COLO829 (cell line): ENCODE results near the gene MAK.
"Not testable (repeated sequence)": the region's sequence is repeated elsewhere in the genome, so short reads cannot be mapped to it uniquely, and the experiment has no call there.

ENCODE experiments used
- DNase-seq: peaks from one replicate; pipeline ENCODE4 v3.0.0; 2012; ENCODE audit warnings: low spot score

Gene MAK, protein sequence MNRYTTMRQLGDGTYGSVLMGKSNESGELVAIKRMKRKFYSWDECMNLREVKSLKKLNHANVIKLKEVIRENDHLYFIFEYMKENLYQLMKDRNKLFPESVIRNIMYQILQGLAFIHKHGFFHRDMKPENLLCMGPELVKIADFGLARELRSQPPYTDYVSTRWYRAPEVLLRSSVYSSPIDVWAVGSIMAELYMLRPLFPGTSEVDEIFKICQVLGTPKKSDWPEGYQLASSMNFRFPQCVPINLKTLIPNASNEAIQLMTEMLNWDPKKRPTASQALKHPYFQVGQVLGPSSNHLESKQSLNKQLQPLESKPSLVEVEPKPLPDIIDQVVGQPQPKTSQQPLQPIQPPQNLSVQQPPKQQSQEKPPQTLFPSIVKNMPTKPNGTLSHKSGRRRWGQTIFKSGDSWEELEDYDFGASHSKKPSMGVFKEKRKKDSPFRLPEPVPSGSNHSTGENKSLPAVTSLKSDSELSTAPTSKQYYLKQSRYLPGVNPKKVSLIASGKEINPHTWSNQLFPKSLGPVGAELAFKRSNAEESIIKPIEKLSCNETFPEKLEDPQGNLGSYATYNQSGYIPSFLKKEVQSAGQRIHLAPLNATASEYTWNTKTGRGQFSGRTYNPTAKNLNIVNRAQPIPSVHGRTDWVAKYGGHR

DNA sequence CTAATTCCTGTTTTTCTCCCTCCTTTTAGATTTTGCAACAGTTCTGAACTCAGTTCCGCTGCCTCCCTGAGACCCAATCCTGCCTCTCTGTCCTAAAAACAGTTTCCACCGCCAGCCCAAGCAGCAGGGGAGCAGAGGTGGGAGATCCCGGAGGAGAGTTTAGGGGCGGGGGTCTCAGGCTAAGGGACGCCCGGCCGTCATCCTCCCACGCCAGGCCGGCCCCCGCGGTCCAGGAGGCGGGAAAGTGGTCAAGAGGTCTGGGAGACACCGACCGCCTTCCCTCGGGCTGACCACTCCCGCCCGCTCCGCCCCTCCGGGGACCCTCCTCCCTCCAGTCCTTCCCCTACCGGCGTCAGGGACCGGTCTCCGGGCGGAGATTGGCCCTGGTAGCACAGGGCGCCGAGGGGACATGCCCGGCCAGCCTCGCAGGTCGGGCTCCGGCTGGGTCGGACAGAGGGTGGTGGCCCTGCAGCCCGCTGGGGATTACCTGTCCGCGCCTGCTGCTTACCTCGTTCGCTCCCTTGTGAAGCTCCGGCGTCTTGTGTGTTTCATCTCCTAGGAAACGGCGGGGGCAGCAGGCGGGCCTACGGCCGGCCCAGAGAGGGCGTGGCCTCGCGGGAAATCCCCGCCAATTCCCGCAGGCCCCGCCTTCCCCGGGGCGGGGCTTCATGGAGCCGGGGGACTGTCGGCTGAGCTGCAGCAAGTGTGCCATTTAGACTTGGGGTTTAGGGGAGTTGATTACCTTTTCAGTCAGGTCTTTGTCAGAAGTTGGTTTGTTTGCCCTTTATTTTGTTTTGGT lies at the start of gene MAK:
MAK (minus strand) TSS at position 545 of the 799 bp plus-strand sequence. CDS start 7,891 bp downstream, outside the sequence.
- peak; percentile 95 for DNase-seq

DNA sequence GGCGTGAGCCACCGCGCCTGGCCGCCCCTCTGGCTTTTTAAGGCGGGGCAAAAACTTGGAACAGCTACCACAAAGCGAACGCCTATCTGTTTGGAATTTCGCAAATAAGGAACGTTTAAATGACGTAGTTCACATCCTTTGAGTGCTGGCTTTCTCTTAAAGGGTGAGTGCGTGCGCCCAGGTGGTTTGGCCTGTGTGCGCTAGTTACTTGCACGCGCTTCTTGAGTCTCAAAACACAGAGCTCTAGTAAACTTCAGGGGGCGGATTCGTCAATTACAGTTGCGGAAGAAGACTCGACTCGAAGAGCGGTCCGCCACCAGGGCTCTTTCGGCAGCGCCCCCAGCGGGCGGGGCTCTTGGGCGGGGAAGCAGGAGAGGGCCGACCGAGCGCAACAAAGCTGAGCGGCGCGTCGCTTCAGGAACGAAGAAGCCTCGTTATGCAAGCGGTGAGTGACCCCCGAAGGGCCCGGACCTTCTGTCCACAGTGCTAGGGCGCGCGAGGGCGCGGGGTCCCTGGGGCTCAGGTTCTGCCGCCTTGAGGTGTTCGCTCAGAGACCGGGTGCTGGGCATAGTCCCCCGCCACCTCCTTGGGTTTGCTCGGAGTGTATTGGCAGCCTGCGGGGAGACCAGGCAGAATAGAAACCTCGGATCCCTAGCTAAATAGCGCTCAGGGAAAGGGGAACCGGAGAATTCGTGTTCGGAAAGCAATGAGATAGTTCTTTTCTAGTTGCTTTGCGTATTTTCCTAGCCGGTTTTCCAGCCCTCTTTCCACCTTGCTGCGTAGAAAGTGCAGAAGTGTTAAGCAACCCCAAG lies 48.6 kb upstream of the MAK start, which contains the start of gene SYCP2L:
SYCP2L (plus strand) TSS at position 362 of the 812 bp plus-strand sequence; CDS start at position 437, 75 bp downstream.
- no peak for DNase-seq

DNA sequence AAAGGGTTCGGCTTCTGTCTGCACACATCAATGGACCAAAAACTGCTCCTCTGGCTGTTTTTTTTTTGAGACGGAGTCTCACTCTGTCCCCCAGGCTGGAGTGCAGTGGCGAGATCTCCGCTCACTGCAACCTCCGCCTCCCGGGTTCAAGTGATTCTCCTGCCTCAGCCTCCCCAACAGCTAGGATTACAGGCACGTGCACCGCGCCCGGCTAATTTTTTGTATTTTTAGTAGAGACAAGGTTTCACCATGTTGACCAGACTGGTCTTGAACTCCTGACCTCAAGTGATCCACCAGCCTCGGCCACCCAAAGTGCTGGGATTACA lies 48.0 kb upstream of the MAK start:
- DNase-seq, result not testable (repeated sequence)

DNA sequence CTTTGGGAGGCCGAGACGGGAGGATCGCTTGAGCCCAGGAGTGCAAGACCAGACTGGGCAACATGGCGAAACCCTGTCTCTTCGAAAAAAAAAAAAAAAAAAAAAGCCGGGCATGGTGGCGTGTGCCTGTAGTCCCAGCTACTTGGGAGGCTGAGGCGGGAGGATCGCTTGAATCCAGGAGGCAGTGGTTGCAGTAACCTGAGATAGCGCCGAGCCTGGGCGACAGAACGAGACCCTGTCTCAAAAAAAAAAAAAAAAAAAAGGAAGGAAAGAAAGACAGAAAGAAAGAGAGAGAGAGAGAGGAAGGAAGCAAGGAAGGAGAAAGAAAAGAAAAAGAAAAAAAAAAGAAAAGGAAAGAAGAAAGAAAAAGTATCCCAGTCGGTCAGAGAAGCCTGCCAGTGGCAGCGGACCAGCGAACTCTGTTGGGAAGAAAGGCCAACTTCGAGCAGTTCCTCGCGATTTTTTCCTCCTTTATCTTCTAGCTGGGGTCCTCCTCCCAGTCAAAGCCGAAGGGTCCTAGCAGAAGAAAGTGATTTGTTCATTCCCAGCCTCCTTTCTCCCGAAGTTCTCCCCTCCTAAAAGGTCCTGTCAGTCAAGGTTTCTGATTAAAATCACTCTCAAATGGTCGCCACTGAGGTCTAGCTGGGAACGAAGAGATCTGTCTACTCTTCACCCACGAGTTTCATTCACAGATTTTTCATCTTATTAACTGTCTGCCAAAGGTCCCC lies 46.1 kb upstream of the MAK start:
- DNase-seq, result no peak

DNA sequence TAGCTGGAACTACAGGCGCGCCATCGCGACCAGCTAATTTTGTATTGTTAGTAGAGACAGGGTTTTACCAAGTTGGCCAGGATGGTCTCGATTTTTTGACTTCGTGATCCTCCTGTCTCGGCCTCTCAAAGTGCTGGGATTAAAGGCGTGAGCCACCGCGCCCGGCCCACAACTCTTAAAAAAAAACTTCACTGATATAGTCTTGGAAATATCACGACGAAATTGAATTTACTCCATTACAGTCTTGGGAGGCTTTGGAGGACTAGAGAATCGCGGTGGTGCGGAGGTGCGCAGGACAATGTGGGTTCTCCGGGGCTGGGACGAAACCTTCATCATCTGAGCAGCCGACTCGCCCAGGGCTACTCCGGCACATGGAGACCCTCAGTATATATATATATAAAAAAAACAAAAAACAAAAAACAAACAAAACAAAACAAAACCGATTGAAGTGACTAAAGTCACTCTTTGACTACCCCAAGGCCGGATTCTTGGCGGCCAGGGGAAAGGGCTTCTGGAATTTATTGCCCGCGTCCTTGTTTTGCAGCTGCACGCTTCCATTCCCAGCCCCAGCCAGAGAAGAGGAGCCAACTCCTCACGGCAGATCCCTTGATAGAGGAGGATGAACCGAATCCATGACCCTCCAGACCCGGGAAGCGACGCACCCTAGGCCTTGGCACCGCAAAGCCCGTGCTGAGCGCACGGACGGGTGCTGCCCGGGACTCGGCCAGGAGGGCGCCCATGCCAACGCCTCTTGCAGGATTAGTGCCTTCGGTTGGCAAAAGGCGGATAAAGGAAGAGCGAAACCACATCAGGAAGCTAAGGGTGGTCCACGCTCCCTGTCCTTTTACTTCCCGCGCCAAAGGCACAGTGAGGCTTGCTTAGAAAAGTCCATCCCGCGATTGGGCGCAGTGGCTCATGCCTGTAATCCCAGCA lies 45.2 kb upstream of the MAK start:
- DNase-seq, result no peak

DNA sequence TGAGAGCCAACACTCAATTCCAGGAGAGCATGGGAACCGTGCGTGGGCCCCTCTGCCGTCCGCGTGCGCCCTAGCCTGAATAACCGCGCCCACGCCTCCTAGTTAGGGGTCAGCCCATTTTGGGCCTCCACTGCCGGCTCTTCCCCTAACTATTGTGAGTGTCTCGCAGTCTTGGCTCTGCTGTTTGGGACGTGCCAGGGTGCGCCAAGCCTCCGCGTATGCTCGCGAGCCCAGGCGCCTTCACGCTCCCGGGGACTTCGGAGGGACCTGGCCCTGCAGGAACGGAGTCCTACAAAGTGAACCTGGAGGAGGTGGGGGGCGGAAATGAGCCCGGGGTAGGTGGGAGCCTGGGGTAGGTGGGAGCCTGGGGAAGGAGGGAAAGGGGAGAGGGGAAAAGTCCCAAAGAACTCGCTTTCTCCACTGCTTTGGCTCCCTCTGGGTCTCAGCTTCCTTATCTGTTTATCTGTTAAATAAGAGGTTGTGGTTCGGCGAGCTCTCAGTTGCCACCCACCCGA lies 44.4 kb upstream of the MAK start:
- DNase-seq, result no peak

DNA sequence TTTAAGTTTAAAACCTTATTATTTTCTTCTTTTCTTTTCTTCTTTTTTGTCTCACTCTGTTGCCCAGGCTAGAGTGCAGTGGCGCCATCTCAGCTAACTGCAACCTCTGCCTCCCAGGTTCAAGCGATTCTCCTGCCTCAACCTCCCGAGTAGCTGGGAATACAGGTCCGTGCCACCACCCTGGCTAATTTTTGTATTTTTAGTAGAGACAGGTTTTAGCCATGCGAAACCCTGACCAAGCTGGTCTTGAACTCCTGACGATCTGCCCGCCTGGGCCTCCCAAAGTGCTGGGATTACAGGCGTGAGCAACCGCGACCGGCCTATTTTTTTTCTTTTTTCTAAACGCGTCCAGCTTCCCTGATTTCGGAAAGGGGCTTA lies 43.9 kb upstream of the MAK start:
- not testable (repeated sequence) for DNase-seq

DNA sequence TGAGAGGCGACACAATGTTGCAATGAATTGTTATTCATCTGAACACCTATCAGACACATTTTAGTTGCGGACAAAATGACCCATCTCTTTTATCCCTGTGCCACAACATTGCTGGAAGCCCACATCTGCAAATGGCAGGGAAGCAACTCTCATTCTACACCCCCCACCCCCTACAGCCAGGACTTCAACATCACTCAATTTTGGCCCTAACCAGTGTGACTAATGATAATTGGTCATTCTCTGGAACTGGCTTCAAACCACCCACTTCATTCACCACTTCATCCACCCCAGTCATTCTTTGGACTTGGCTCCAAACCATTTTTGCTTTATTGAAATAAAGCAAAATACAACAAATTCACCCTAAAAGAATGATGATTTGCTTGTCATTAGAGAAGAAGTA lies 42.0 kb upstream of the MAK start:
- DNase-seq, result no peak

DNA sequence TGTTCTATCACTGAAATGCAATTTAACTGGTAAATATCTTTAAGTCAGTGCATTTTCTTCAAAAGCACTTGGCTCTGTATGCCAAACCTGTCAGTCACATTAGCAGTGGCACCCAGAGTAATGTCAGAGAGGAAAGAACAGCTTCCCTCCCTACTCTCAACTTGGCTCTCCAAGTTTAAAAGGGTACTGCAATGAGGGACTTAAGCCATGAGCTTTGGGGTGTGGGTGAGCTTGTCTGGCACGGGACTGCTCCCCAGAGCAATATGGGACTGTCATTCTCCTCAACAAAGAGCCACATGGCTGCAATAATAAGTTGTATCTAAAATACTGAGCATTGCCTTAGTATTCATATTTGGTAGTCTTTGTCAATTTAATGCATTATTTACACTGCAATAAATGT lies 39.5 kb upstream of the MAK start:
- no peak for DNase-seq

DNA sequence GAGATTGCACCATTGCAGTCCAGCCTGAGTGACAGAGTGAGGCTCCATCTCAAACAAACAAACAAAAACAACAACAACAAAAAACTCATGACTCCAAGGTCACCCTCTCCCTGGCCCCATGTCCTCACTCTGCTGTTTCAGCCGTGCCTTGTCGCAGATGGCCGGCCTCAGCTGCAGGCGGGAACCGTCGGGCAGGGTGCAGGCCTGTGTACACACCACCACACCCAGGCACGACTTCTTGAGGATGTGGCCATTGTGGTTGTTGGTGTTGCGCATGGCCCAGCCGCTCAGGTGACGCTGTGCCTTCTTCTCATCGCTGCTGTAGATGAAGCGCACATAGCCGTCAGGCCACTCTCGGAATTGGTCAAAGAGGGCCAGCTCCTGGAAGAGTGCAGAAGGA lies 38.7 kb upstream of the MAK start:
- no peak for DNase-seq

DNA sequence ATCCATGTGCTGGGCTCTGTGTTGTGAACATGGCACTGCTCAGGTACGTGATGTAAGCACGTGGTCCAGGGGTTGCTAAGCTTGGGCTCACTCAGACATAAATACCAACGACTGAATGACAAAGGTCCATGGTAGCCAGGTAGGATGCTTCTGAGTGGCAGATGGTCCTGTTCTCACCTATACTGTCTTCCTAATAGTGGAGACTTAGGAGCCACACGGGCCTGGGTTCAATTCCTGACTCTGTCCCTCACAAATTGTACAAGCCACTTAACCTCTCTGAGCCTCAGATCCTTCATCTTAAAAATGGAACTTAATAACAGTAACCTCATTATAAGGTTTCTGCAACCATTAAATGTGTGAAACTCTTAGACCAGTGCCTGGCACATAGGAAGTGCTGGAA lies 36.7 kb upstream of the MAK start:
- no peak for DNase-seq

DNA sequence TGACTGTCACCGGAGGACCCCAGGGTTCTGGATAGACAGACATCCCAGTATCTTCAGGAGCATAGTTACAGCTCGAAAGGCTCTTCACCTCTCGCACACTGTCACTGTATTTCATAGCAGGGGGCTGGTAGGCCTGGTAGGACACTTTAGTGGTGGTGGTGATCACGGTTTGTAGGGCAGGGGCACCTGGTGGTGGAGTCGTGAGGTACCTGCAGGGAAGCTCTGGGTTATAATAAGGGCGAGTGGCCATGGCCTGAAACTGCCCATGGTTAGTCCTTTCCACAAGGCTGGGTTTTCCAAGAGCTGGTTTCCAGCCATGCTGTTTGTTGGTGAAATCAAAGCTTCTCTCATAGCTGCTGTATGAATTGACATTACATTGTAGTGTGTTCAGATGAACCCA lies 35.9 kb upstream of the MAK start:
- no peak for DNase-seq

DNA sequence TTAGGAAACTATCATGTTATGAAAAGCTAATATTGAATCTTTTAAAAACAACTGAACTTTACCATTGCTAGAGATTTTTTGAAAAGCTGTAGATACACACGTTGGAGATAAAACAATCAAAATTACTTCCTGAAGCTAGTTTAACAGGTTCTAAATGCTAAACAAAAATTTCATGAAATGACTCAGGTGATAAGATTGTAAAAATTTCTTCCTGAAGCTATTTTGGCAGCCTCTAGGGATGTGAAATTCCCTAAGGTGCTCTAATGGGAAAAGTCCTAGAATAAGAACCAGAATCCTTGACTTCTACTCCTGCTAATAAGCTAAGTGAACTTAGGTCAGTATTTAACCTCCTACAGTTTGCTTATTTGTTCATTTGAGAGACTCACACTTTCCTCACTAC lies 35.0 kb upstream of the MAK start:
- no peak for DNase-seq

DNA sequence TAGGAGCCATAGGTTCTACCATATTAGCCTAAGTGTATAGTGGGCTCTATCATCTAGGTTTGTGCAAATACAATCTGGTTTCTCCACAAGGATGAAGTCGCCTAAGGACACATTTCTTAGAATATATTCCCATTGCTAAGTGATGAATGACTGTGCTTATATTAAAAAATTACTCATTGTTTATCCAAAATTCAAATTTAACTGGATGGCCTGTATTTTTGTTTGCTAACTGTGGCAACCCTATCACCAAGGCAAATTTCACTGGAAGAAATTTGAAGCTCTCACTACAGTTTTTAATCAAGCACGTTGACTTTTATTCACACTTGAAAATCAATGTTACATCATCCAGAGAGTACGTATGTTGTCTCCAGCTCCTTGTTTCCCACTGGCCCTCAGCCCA lies 29.6 kb upstream of the MAK start:
- no peak for DNase-seq

DNA sequence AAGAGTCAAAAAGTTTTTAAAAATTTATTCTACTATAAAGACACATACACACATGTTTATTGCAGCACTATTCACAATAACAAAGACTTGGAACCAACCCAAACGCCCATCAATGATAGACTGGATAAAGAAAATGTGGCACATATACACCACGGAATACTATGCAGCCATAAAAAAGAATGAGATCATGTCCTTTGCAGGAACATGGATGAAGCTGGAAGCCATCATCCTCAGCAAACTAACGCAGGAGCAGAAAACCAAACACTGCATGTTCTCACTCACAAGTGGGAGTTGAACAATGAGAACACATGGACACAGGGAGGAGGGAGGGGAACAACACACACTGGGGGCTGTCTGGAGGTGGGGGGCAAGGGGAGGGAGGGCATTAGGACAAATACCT lies 28.4 kb upstream of the MAK start:
- DNase-seq, result not testable (repeated sequence)

DNA sequence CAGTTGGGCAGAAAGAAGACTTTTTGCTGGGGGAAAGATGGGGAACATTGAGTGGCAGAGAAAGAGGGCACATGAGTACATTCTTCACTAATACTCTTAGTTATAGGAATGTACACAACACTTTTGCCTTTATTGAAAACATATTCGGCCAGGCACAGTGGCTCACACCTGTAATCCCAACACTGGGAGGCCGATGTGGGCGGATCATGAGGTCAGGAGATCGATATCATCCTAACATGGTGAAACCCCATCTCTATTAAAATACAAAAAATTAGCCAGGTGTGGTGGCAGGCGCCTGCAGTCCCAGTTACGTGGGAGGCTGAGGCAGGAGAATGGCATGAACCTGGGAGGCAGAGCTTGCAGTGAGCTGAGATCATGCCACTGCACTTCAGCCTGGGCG lies 24.7 kb upstream of the MAK start:
- not testable (repeated sequence) for DNase-seq

DNA sequence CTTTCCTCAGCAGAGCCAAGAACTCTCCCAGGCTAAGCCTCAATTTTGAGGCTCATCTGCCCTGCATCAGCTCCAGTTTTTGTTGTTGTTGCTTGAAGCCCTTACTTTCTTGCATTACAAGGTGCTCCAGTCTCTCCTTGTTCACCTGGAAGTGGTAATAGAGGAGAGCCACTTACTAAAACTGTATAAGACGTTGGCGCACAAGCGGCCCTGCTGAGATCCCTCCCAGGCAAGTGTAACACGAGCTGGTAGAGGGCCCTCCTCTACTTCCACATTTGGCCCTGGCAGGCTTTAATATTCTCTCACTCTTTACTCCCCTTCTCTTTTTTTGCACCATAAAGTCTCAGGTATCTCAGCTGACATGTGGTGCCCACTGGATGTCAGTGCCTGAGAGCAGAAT lies 24.0 kb upstream of the MAK start:
- no peak for DNase-seq

DNA sequence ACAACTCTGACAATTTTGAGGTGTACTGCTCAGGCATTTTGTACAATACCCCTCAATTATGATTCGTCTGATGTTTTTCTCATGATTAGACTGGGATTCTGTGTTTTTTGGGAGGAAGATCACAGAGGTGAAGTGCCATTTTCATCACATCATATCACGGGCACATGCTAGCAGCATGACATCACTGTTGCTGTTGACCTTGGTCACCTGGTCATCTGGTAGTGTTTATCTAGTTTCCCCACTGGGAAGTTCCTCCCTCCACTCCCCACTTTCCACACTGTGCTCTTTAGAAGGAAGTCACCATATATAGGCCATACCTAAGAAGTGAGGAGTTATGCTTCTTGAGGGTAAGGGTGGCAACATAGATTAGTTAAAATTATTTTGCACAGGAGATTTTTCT lies 22.7 kb upstream of the MAK start:
- DNase-seq, result no peak

DNA sequence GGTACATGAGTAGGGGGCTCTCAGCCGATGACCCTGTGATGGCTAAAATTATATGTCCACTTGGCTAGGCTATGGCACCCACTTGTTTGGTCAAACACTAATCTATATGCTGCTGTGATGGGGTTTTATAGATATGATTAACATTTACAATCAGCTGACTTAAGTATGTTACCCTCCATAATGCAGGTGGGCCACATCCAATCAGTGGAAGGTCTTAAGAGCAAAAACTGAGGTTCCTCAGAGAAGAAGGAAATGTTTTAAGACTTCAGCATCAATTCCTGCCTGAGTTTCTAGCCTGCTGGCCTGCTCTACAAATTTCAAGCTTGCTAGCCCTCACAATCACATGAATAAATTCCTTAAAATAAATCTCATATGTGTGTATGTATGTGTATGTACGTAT lies 18.9 kb upstream of the MAK start:
- no peak for DNase-seq
